Measurements from ENCODE around the gene PIEZO2. TPM values are rescaled to one million over a fixed set of nuclear protein-coding genes. Genes with fewer than 3 reads are reported as not detected.

Gene PIEZO2
- total RNA-seq, 1 donor from 2014 or later: 4.2 TPM

GRCh38 chr18:10900435-10900834 lies 248.9 kb downstream of the PIEZO2 start:
- Mint-ChIP-seq H3K36me3 (no peaks in the 10 kb centered on the region), H3K9me3 (no peaks in the 10 kb centered on the region), H3K4me1 (no peaks in the 10 kb centered on the region), H3K4me3 (no peak overlapping the region), H3K27me3 (ENCODE audit: insufficient read depth, low read depth) (peaks cover 2% of the 10 kb centered on the region), H3K27ac (no peak overlapping the region)
- Histone ChIP-seq H3K4me3 (no peak overlapping the region), H2AFZ (replicated peaks) (no peak overlapping the region), H3K36me3 (no peaks in the 10 kb centered on the region), H3K79me2 (ENCODE audit: low read depth) (no peaks in the 10 kb centered on the region), H3K27ac (no peak overlapping the region), H3K9ac (no peak overlapping the region), H3K4me2 (no peak overlapping the region), H3F3A (ENCODE audit: low read depth) (no peaks in the 10 kb centered on the region), H3K4me1 (no peaks in the 10 kb centered on the region), H3K27me3 (no peaks in the 10 kb centered on the region), H4K20me1 (ENCODE audit: low read depth) (no peaks in the 10 kb centered on the region), H3K9me3 (ENCODE audit: low read depth) (no peaks in the 10 kb centered on the region)
- DNase-seq (ENCODE audit: low spot score): no peak
- TF ChIP-seq EZH2 (IDR thresholded peaks at IDR 0.05) (no peak), EZH2phosphoT487 (IDR thresholded peaks at IDR 0.05) (no peak), CTCF (IDR thresholded peaks at IDR 0.05) (no peak)

GRCh38 chr18:10899481-10899880 lies 249.9 kb downstream of the PIEZO2 start:
- Histone ChIP-seq H3K4me1 (no peaks in the 10 kb centered on the region), H3K4me3 (no peak overlapping the region), H3K9ac (no peak overlapping the region), H3K4me2 (no peak overlapping the region), H3F3A (ENCODE audit: low read depth) (no peaks in the 10 kb centered on the region), H4K20me1 (ENCODE audit: low read depth) (no peaks in the 10 kb centered on the region), H3K36me3 (no peaks in the 10 kb centered on the region), H3K27me3 (no peaks in the 10 kb centered on the region), H3K79me2 (ENCODE audit: low read depth) (no peaks in the 10 kb centered on the region), H3K9me3 (ENCODE audit: low read depth) (no peaks in the 10 kb centered on the region), H2AFZ (replicated peaks) (no peak overlapping the region), H3K27ac (no peak overlapping the region)
- no peak for DNase-seq (ENCODE audit: low spot score)
- peaks cover 2% of the 10 kb centered on the region for H3K27me3 Mint-ChIP-seq (ENCODE audit: insufficient read depth, low read depth)
- TF ChIP-seq EZH2 (IDR thresholded peaks at IDR 0.05) (no peak), EZH2phosphoT487 (IDR thresholded peaks at IDR 0.05) (no peak), CTCF (IDR thresholded peaks at IDR 0.05) (no peak)
- H3K36me3 Mint-ChIP-seq: no peaks in the 10 kb centered on the region
- no peaks in the 10 kb centered on the region for H3K4me1 Mint-ChIP-seq
- no peak overlapping the region for H3K4me3 Mint-ChIP-seq
- H3K9me3 Mint-ChIP-seq: no peaks in the 10 kb centered on the region
- no peak overlapping the region for H3K27ac Mint-ChIP-seq

GRCh38 chr18:10898417-10898974 lies 250.9 kb downstream of the PIEZO2 start:
- Mint-ChIP-seq H3K9me3 (no peaks in the 10 kb centered on the region), H3K4me1 (no peaks in the 10 kb centered on the region), H3K27me3 (ENCODE audit: insufficient read depth, low read depth) (peaks cover 2% of the 10 kb centered on the region), H3K4me3 (no peak overlapping the region), H3K36me3 (no peaks in the 10 kb centered on the region), H3K27ac (no peak overlapping the region)
- no peak for TF ChIP-seq CTCF (IDR thresholded peaks at IDR 0.05)
- TF ChIP-seq EZH2phosphoT487 (IDR thresholded peaks at IDR 0.05): no peak
- no peak for TF ChIP-seq EZH2 (IDR thresholded peaks at IDR 0.05)
- no peaks in the 10 kb centered on the region for H3K4me1 ChIP-seq
- no peaks in the 10 kb centered on the region for H3K9me3 ChIP-seq (ENCODE audit: low read depth)
- H3K4me3 ChIP-seq: no peak overlapping the region
- H3K79me2 ChIP-seq (ENCODE audit: low read depth): no peaks in the 10 kb centered on the region
- no peak overlapping the region for H3K9ac ChIP-seq
- H3K4me2 ChIP-seq: no peak overlapping the region
- H3K27ac ChIP-seq: no peak overlapping the region
- no peaks in the 10 kb centered on the region for H3K36me3 ChIP-seq
- no peak overlapping the region for H2AFZ ChIP-seq (replicated peaks)
- no peak for DNase-seq (ENCODE audit: low spot score)
- H3K27me3 ChIP-seq: no peaks in the 10 kb centered on the region
- H4K20me1 ChIP-seq (ENCODE audit: low read depth): no peaks in the 10 kb centered on the region
- H3F3A ChIP-seq (ENCODE audit: low read depth): no peaks in the 10 kb centered on the region
